ENCODE results near the gene PDGFB.

Gene PDGFB

DNA sequence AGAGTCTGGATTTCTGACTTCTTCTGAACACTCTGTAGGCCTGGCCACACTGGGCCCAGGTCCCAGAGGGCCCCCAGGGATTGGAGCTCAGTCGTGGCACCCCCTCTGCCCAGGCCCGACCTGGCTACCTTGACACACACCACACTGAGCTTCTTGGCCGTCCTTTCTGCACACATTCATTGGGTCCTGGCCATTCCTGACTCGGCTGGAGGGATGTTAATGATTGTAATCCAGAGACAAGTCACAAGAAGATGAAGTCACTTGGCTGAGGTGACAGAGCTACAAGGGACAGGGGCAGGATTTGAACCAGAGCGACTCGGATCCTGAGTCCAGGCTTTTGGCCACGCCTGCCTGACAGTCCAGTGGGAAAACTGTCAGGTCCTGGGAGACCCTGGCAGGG, 23.9 kb upstream of the PDGFB start:
- H3K4me3 ChIP-seq (replicated peaks; ENCODE audit: low read depth, low read length) = no peak overlapping the region
- no peak for TF ChIP-seq CTCF (IDR thresholded peaks at IDR 0.05; ENCODE audit: insufficient read depth, low read length, poor library complexity, severe bottlenecking)

DNA sequence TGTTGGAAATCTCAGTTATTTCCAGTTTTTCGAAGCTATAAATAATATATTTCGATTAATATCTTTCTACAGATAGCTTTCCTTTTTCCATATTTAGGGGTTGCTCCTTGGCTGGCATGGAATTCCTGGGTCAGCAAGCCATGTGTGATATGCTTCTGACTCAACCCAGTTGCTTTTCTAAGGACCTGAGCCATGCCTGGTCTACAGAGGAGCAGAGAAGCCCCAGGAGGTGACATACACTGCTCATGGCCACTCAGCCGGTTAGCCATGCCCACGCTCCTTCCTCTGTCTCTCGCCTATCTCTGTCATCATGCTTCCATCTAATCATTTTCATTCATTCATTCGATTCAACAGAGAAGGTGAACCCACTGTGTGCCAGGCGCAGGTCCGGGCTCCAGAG, 23.2 kb upstream of the PDGFB start:
- H3K27me3 ChIP-seq (replicated peaks; ENCODE audit: control insufficient read depth, insufficient read depth, low read length) = no peaks in the 10 kb centered on the region
- TF ChIP-seq CTCF (IDR thresholded peaks at IDR 0.05; ENCODE audit: insufficient read depth, low read length, poor library complexity, severe bottlenecking) = no peak
- H3K4me3 ChIP-seq (replicated peaks; ENCODE audit: low read depth, low read length) = no peak overlapping the region
- no peaks in the 10 kb centered on the region for H3K36me3 ChIP-seq (ENCODE audit: control insufficient read depth, insufficient read depth, low read length)
- DNase-seq (ENCODE audit: extremely low read depth, insufficient read length) = no peak

More for the DNA sequence above, 23.9 kb upstream of the PDGFB start:
- H3K27me3 ChIP-seq (replicated peaks; ENCODE audit: control insufficient read depth, insufficient read depth, low read length) = no peaks in the 10 kb centered on the region
- no peak for DNase-seq (ENCODE audit: extremely low read depth, insufficient read length)
- no peaks in the 10 kb centered on the region for H3K36me3 ChIP-seq (ENCODE audit: control insufficient read depth, insufficient read depth, low read length)

GRCh38 chr22:39266398-39267030, 21.7 kb upstream of the PDGFB start:
- Histone ChIP-seq H3K4me3 (replicated peaks; ENCODE audit: low read depth, low read length) (no peak overlapping the region), H3K27me3 (replicated peaks; ENCODE audit: control insufficient read depth, insufficient read depth, low read length) (no peaks in the 10 kb centered on the region), H3K36me3 (ENCODE audit: control insufficient read depth, insufficient read depth, low read length) (no peaks in the 10 kb centered on the region)
- TF ChIP-seq CTCF (IDR thresholded peaks at IDR 0.05; ENCODE audit: insufficient read depth, low read length, poor library complexity, severe bottlenecking) = no peak
- DNase-seq (ENCODE audit: extremely low read depth, insufficient read length) = peak; percentile 82

DNA sequence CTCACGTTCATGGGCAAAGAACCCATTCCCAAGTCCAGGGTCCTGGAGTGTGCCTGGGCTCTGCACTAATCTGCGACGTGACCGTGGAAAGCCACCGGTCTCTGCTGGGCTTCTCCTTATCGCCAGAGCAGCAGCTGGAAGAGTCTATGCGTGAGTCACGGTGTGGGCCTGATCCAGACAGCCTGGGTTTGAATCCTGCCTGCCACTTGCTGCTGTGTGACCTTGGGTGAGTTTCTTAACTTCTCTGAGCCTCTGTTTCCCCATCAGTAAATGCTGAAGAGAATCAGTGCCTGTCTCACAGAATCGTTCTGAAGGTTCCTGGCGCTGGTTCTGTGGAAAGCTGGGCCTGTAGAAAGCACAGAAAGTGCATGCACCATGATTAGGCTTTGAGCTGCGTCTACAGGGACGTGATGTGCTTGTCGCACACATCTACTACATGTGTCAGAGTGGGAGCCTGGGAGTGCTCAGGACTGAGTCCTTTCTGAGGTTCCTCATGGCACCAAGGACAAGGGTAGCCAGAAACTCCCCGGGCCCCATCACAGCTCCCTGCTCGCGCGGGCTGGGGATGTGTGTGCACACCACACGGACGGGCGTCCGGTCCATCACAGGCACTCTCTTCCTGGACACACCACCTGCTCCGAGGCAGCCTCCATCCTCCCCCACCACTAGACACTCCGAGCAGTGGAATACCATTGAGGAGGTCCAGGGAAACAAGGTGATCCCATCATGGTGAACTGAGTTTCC, 20.5 kb upstream of the PDGFB start:
- H3K27me3 ChIP-seq (replicated peaks; ENCODE audit: control insufficient read depth, insufficient read depth, low read length) = no peaks in the 10 kb centered on the region
- H3K36me3 ChIP-seq (ENCODE audit: control insufficient read depth, insufficient read depth, low read length) = no peaks in the 10 kb centered on the region
- no peak for DNase-seq (ENCODE audit: extremely low read depth, insufficient read length)
- no peak for TF ChIP-seq CTCF (IDR thresholded peaks at IDR 0.05; ENCODE audit: insufficient read depth, low read length, poor library complexity, severe bottlenecking)
- no peak overlapping the region for H3K4me3 ChIP-seq (replicated peaks; ENCODE audit: low read depth, low read length)

DNA sequence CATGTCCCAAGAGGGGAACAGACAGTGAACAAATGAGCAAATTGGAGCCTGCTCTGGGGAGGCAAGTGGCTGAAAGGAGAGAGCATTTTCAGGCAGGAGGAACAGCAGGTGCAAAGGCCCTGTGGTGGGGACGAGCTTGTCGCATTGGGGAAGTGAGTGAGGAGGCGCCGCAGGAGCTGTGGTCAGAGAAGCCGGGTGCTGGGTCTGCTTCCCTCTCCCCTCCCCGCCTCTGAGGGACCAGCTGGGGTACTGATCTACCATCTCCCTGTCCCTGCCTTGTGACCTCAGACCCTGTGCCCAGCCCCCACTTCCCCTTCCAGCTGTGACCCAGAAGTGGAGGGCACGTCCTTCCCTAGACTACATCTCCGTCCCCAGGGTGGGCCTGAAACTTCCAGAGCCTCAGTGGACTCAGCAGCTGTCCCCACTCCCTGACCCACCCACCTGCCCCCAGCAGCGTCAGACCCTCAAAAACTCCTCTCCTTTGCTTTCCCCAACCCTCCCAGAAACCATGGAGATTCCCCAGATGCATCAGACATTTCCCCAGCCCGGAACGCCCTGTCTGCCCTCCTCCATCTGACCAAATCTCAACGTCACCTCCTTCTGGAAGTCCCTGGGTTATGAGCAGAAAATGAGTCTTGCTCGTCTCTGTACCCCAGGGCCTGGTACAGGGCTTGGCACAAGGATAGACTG, 19.7 kb upstream of the PDGFB start:
- no peaks in the 10 kb centered on the region for H3K36me3 ChIP-seq (ENCODE audit: control insufficient read depth, insufficient read depth, low read length)
- H3K4me3 ChIP-seq (replicated peaks; ENCODE audit: low read depth, low read length) = no peak overlapping the region
- DNase-seq (ENCODE audit: extremely low read depth, insufficient read length) = no peak
- TF ChIP-seq CTCF (IDR thresholded peaks at IDR 0.05; ENCODE audit: insufficient read depth, low read length, poor library complexity, severe bottlenecking) = no peak
- no peaks in the 10 kb centered on the region for H3K27me3 ChIP-seq (replicated peaks; ENCODE audit: control insufficient read depth, insufficient read depth, low read length)
